Activated CD8-positive, alpha-beta memory T cell treated with anti-CD3 and anti-CD28 coated beads for 4 hours (primary cell): ENCODE data around the gene SLC2A10.

Source experiments
- DNase-seq, 2 donors: peaks; one replicate each; pipeline ENCODE4 v3.0.0-alpha.2; 2020; ENCODE audit warnings: low read depth in 2 of 2

SLC2A10 gene

DNA sequence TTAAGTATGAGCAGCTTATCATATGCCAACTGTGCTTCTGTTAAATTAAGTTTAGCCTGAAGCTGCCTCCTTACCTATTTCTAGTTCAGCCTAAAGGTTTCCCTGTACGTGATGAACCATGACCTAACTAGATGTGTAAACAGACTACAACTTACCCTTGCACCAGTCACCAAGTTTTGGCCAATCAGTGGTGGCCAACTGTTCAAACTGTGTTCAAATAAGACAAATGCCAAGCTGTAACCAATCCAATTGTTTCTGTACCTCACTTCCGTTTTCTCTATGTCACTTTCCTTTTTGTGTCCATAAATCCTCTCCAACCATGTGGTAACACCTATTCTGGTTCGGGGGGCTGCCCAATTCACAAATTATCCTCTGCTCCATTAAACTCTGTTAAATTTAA lies 6.0 kb upstream of the SLC2A10 start:
- no peak for DNase-seq

- DNase-seq: no peak
Measured at GRCh38 chr20:46704714-46705377, 4.6 kb upstream of the SLC2A10 start.

- DNase-seq: no peak
Measured at GRCh38 chr20:46705378-46705729, 4.1 kb upstream of the SLC2A10 start.

- no peak for DNase-seq
Measured at GRCh38 chr20:46706242-46706641, 3.2 kb upstream of the SLC2A10 start.

GRCh38 chr20:46708172-46708860 lies 1.1 kb upstream of the SLC2A10 start:
- no peak for DNase-seq

- no peak for DNase-seq
Measured at GRCh38 chr20:46709055-46709458, 392 bp upstream of the SLC2A10 start.

- DNase-seq: no peak
Measured at GRCh38 chr20:46710153-46710913, 884 bp downstream of the SLC2A10 start.

- no peak for DNase-seq
Measured at GRCh38 chr20:46712056-46712636, 2.7 kb downstream of the SLC2A10 start.

DNA sequence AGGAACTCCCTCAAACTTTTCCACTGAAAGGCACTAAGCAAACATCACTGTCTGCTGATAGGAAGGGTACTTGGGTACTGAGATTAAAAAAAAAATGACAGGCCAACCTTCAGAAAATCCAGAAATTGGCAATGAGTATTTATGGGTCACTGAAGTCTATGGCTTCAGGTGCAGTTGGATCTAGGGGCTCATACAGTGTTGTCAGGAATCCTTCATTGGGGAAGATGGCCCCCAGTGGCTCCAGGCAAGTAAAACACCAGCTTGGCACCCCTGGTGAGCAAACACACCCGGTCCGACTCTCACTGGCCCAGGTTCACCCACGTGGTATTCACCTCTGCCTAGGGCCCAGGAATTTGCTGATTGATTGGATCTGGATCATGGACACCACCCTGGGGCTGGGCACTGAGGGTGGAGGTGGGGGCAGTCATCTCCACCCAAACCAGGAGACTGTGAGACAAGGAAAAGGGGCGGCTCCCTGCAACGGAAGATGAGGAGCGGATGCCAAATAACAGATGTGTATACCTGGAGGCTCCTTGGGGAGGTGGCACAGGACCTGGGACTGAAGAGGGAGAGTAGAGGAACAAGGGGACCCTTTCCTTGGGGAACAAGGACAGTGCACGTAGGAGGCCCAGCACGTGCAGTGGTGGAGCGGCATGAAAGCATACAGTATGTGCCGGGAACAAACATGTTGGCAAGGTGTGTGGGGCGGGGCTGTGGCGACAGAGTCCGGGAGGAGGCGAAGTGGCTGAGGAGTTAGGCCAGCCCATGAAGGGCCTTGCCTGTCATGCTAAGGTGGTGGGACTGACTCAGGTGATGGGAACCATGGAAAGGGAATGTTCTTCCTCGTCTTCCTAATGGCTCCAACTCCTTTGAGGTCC lies 4.7 kb downstream of the SLC2A10 start:
- DNase-seq: no peak

DNA sequence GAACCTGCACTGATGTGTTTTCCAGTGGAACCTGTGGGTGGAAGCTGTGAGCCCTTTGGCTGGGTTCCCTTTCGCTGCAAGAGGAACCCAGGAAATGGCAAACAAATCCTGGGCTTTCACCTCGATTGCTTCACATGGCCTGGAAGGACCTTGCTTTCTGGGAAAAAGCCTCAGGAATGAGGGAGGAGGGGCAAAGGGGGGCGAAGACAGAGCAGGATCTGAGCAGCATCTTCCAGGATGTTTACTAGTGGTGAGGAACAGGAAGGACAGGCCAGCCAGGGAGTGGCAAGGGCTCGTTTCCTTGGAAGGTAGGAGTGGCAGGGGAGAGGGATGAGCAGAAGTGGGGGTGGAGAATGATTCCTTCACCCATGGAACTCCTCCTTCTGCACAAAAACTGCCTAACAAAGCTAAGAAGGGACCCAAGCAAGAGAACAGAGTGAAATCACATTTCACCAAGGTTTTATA lies 5.9 kb downstream of the SLC2A10 start:
- DNase-seq: no peak

GRCh38 chr20:46717818-46718541 lies 8.5 kb downstream of the SLC2A10 start:
- DNase-seq: no peak

DNA sequence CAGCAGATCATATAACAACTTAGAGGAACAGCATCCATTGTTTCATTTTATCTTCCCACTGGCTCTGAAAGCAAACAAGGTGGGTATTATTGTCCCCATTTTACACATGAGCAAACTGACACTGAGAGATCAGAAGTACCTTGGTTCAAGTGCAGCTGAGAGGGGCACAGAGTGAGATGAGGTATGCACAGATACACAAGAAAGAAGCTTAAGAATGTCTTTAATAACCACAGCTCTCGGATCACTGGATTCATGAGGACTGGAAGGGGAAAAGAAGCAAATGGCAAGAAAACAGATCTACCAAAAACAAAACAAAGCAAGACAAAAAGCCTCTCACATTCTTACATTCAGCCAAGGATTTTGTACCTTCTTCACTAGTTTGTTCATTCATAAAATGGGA lies 10.6 kb downstream of the SLC2A10 start:
- no peak for DNase-seq

DNA sequence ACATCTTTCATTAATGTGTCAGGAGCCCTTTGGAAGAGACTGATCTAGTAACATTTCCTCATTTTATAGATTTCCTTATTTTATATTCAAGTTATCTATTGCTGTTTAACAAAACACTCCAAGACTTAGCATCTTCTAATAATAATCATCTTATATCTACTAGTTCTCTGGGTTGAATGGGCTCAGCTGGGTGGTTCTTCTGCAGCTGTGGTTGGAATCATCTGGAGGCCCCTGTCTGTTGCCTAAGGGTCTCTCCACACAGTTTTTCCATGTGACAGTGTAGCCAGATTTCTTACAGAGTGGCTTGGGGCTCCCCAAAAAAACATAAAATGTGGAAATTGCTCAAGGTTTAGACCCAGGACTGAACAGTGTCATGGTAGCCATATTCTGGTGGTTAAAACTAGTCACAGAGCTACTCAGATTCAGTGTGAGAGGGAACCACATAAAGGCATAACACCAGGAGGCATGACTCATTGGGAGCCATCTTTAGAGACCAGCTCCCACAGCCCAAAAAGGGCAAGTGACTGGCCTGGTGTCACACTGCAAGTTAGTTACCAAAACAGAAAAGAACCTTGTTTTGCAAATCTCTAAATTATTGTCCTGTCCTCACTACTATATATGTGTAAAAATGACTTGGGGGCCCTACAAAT lies 11.5 kb downstream of the SLC2A10 start:
- no peak for DNase-seq

DNA sequence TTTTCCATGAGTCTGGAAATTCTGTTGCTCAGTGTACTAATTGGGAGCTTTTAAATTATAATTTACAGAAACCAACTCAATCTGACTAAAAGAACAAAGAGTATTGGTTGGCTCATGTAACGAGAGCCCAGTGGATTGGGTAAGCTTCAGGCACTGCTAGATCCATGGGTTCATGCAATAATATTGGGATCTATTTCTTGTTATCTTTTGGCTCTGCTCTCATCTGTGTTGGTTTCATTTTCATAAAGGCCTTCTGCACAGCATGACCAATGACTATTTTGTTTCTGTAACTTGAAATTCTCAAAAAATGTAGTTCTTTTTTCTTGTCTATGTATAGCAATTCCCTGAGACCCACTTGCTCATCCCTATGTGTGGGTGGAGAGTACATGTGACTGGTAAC lies 12.0 kb downstream of the SLC2A10 start:
- no peak for DNase-seq

- DNase-seq: no peak
Measured at GRCh38 chr20:46722450-46722849, 13.0 kb downstream of the SLC2A10 start.

DNA sequence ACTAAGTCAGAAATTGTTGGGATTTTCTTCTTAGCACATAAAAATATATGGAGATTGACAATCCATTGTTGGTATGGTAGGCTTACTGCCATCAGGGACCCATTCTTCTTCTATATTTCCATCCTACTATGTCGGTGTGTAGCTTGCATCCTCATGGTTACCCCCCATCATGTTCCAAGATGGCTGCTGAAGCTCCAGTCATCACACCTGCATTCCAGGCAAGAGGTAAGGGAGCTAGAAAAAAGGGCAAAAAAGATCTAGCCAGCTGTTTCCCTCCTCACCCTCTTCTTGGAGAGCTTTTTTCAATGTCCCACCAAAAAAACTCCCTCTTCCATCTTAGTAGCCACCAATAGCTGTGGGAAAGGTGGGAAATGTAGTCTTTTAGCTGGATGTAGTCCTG lies 13.6 kb downstream of the SLC2A10 start:
- no peak for DNase-seq

GRCh38 chr20:46724343-46724959 lies 15.0 kb downstream of the SLC2A10 start:
- no peak for DNase-seq

DNA sequence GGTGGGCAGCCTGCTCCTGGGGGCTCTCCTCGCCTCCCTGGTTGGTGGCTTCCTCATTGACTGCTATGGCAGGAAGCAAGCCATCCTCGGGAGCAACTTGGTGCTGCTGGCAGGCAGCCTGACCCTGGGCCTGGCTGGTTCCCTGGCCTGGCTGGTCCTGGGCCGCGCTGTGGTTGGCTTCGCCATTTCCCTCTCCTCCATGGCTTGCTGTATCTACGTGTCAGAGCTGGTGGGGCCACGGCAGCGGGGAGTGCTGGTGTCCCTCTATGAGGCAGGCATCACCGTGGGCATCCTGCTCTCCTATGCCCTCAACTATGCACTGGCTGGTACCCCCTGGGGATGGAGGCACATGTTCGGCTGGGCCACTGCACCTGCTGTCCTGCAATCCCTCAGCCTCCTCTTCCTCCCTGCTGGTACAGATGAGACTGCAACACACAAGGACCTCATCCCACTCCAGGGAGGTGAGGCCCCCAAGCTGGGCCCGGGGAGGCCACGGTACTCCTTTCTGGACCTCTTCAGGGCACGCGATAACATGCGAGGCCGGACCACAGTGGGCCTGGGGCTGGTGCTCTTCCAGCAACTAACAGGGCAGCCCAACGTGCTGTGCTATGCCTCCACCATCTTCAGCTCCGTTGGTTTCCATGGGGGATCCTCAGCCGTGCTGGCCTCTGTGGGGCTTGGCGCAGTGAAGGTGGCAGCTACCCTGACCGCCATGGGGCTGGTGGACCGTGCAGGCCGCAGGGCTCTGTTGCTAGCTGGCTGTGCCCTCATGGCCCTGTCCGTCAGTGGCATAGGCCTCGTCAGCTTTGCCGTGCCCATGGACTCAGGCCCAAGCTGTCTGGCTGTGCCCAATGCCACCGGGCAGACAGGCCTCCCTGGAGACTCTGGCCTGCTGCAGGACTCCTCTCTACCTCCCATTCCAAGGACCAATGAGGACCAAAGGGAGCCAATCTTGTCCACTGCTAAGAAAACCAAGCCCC lies 16.0 kb downstream of the SLC2A10 start:
- DNase-seq: no peak

- DNase-seq: no peak
Measured at GRCh38 chr20:46731770-46732169, 22.3 kb downstream of the SLC2A10 start.
